Occipital lobe (tissue), 2 donors: ENCODE measurements around the gene SLC39A1. TPM values are rescaled to one million over a fixed set of nuclear protein-coding genes. Genes with fewer than 3 reads are reported as not detected.

Experiments used
- small RNA-seq: library from RNA; depleted of rRNA; stranded (forward); fragments of <200 nt; gene quantifications from one replicate; pipeline ENCODE3, GENCODE V24; 2014
- total RNA-seq: library from RNA; depleted of rRNA; stranded (reverse); fragments of >200 nt; gene quantifications from one replicate; pipeline ENCODE4 v1.2.3, GENCODE V29; 2014

SLC39A1 gene
- total RNA-seq, 1 donor from 2014 or later: 30.9 TPM

Small RNAs within 50 kb of the gene (small RNA-seq; reads per million reads assigned to genes)
- not detected for gene MIR6737

Other genes starting within 250 kb of the SLC39A1 start
- 33.2 TPM for gene INTS3, start 235.5 kb downstream of the SLC39A1 start, total RNA-seq
- gene SLC27A3, start 188.1 kb downstream of the SLC39A1 start, total RNA-seq: 14.5 TPM
- gene GATAD2B, start 40.6 kb downstream of the SLC39A1 start, total RNA-seq: 18.2 TPM
- gene DENND4B, start 16.8 kb downstream of the SLC39A1 start, total RNA-seq: 11.9 TPM
- 2.8 TPM for gene CRTC2, start 4.9 kb downstream of the SLC39A1 start, total RNA-seq
- 7.2 TPM for gene CREB3L4, start 4.4 kb upstream of the SLC39A1 start, total RNA-seq
- gene JTB, start 14.1 kb upstream of the SLC39A1 start, total RNA-seq: 43.0 TPM
- 7.0 TPM for gene RAB13, start 22.8 kb upstream of the SLC39A1 start, total RNA-seq
- gene RPS27, start 27.2 kb upstream of the SLC39A1 start, total RNA-seq: 2,161 TPM
- gene NUP210L, start 191.5 kb upstream of the SLC39A1 start, total RNA-seq: under 0.01 TPM
- gene TPM3, start 228.6 kb upstream of the SLC39A1 start, total RNA-seq: 208 TPM
- not detected for gene CFAP141, start 242.8 kb upstream of the SLC39A1 start, total RNA-seq